ENCODE data around the gene PTPRK. TPM values are rescaled to one million over a fixed set of nuclear protein-coding genes. Genes with fewer than 3 reads are reported as not detected.

Gene PTPRK
- total and polyA plus RNA-seq, 10 of the 15 experiments (the other 5 are each of a cell fraction or from before 2014, with no cell fraction given), result 0.23 to 1.9 (median 0.55) TPM

DNA sequence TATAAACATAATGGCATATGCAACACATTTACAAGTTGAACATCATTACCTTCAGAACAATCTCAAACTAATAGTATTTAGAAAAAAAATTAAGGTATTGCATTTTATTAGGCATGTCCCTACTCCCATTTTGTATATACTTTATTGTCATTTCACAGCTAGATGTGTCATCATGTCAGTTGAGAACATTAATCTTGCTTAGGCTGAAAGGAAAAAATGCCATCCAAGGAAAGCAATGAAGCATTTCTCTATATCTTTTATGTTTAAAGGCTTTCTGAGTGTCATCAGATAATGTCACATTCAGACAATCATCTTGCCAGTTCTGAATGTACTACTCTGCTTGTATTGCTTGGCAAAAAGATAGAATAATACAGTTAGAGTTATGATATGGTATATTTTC is 390.7 kb downstream of the PTPRK start (continued):
- TF ChIP-seq, protein P1, sequence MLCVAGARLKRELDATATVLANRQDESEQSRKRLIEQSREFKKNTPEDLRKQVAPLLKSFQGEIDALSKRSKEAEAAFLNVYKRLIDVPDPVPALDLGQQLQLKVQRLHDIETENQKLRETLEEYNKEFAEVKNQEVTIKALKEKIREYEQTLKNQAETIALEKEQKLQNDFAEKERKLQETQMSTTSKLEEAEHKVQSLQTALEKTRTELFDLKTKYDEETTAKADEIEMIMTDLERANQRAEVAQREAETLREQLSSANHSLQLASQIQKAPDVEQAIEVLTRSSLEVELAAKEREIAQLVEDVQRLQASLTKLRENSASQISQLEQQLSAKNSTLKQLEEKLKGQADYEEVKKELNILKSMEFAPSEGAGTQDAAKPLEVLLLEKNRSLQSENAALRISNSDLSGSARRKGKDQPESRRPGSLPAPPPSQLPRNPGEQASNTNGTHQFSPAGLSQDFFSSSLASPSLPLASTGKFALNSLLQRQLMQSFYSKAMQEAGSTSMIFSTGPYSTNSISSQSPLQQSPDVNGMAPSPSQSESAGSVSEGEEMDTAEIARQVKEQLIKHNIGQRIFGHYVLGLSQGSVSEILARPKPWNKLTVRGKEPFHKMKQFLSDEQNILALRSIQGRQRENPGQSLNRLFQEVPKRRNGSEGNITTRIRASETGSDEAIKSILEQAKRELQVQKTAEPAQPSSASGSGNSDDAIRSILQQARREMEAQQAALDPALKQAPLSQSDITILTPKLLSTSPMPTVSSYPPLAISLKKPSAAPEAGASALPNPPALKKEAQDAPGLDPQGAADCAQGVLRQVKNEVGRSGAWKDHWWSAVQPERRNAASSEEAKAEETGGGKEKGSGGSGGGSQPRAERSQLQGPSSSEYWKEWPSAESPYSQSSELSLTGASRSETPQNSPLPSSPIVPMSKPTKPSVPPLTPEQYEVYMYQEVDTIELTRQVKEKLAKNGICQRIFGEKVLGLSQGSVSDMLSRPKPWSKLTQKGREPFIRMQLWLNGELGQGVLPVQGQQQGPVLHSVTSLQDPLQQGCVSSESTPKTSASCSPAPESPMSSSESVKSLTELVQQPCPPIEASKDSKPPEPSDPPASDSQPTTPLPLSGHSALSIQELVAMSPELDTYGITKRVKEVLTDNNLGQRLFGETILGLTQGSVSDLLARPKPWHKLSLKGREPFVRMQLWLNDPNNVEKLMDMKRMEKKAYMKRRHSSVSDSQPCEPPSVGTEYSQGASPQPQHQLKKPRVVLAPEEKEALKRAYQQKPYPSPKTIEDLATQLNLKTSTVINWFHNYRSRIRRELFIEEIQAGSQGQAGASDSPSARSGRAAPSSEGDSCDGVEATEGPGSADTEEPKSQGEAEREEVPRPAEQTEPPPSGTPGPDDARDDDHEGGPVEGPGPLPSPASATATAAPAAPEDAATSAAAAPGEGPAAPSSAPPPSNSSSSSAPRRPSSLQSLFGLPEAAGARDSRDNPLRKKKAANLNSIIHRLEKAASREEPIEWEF (IDR thresholded peaks at IDR 0.05; ENCODE audit: insufficient replicate concordance, low read depth, low read length), result no peak
- TF ChIP-seq TCF3 (IDR thresholded peaks at IDR 0.05; ENCODE audit: borderline replicate concordance, insufficient read depth, low read depth, low read length), result no peak
- no peak for TF ChIP-seq CHD1 (IDR thresholded peaks at IDR 0.05; ENCODE audit: low read depth, low read length)
- TF ChIP-seq RCOR1 (conservative IDR thresholded peaks at IDR 0.05; ENCODE audit: low read depth, low read length), result no peak
- no peak for TF ChIP-seq CBX3 (IDR thresholded peaks at IDR 0.05; ENCODE audit: borderline replicate concordance, low read depth)
- TF ChIP-seq BRCA1 (IDR thresholded peaks at IDR 0.05; ENCODE audit: low read depth, low read length), result no peak
- no peak for TF ChIP-seq PAX5 (IDR thresholded peaks at IDR 0.05; ENCODE audit: borderline replicate concordance, low read depth, low read length)
- TF ChIP-seq EP300 (IDR thresholded peaks at IDR 0.05; ENCODE audit: borderline replicate concordance in 1 of 2, control insufficient read depth in 1 of 2, low read depth in 2 of 2, low read length in 2 of 2), result no peak
- no peak for TF ChIP-seq RB1 (IDR thresholded peaks at IDR 0.05; ENCODE audit: borderline replicate concordance)
- TF ChIP-seq RFX5 (IDR thresholded peaks at IDR 0.05; ENCODE audit: low read depth, low read length), result no peak
- no peak for TF ChIP-seq FOXM1 (IDR thresholded peaks at IDR 0.05; ENCODE audit: low read depth, low read length)
- TF ChIP-seq RAD51 (IDR thresholded peaks at IDR 0.05), result no peak
- TF ChIP-seq WRNIP1 (IDR thresholded peaks at IDR 0.05; ENCODE audit: borderline replicate concordance, low read depth, low read length), result no peak

Data from GM12878 (cell line).